ENCODE data around the gene CKB. TPM values are rescaled to one million over a fixed set of nuclear protein-coding genes. Genes with fewer than 3 reads are reported as not detected.

Gene CKB
- total RNA-seq, 3 donors from 2014 or later = 1,316 to 3,346 (median 2,079) TPM

DNA sequence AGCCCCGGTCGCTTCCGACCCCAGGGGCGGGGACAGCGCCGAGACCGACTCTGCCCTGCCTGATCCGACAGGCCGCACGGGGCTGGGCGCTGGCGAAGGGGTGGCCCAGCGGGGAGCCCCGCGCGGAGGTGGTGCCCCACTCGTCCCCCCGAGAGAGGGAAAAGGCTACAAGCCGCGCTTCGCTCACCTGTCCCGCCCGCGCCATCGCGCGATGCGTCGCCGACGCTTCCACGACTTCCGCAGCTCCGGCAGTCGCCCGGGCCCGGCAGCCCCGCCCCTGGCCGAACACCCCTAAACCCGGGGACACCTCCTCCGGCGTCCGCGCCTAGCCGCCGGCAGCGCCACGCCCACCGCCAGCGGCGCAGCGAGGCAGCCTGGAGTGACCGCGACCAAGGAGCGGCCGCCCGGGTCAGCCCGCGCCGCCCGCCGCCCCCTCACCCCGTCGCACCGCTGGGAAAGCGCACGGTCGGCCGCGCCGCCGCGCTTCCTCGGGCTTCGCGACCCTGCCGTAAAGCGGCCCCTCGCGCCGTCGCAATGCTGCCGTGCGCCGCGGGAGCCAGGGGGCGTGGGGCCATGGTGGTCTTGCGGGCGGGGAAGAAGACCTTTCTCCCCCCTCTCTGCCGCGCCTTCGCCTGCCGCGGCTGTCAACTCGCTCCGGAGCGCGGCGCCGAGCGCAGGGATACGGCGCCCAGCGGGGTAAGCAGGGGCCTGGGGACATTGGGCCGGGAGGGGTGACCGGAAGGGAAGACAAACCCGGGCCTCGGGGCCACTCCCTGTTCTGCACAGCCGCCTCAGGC, 40.0 kb upstream of the CKB start, which contains the start of the genes BAG5 and COA8:
Gene BAG5, minus strand, starts transcription at position 229 of the 797 bp plus-strand sequence. CDS start 1,493 bp downstream, outside the sequence.
Gene COA8, plus strand, starts transcription at position 532 of the 797 bp plus-strand sequence. Its CDS starts 42 bp downstream, at position 574.
- ATAC-seq = peak; percentile 89
- Histone ChIP-seq H3K9me3 (no peaks in the 10 kb centered on the region), H3K36me3 (ENCODE audit: low read depth) (no peaks in the 10 kb centered on the region), H3K4me1 (ENCODE audit: low read depth) (peaks cover 22% of the 10 kb centered on the region), H3K4me3 (peak within 1 kb of the TSS; percentile 97)
- TF ChIP-seq, protein P1, sequence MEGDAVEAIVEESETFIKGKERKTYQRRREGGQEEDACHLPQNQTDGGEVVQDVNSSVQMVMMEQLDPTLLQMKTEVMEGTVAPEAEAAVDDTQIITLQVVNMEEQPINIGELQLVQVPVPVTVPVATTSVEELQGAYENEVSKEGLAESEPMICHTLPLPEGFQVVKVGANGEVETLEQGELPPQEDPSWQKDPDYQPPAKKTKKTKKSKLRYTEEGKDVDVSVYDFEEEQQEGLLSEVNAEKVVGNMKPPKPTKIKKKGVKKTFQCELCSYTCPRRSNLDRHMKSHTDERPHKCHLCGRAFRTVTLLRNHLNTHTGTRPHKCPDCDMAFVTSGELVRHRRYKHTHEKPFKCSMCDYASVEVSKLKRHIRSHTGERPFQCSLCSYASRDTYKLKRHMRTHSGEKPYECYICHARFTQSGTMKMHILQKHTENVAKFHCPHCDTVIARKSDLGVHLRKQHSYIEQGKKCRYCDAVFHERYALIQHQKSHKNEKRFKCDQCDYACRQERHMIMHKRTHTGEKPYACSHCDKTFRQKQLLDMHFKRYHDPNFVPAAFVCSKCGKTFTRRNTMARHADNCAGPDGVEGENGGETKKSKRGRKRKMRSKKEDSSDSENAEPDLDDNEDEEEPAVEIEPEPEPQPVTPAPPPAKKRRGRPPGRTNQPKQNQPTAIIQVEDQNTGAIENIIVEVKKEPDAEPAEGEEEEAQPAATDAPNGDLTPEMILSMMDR (IDR thresholded peaks at IDR 0.05) = no peak
- DNase-seq = peak; percentile 89 to 93 (median 92)
- intact Hi-C loops (cut with DNase I, micrococcal nuclease) = no loop called here

DNA sequence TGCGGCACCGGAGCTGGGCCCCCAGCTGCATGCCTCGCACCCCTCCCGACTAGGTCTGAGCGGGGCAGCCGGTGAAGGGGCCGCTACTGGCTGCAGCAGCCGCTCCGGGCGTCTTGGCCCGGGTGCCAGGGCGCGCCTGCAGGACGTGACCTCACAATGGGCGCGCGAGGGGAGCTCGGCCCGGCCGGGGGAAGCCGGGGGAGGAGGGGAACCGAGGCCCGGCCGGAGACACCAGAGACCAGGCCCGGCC, 39.5 kb upstream of the CKB start:
- Histone ChIP-seq H3K4me3 (peak overlapping the region; percentile 97), H3K36me3 (ENCODE audit: low read depth) (no peaks in the 10 kb centered on the region), H3K9me3 (no peaks in the 10 kb centered on the region), H3K4me1 (ENCODE audit: low read depth) (peaks cover 22% of the 10 kb centered on the region)
- TF ChIP-seq, protein P1 (IDR thresholded peaks at IDR 0.05) = no peak
- intact Hi-C loops (cut with DNase I, micrococcal nuclease) = no loop called here
- ATAC-seq = no peak
- no peak for DNase-seq

DNA sequence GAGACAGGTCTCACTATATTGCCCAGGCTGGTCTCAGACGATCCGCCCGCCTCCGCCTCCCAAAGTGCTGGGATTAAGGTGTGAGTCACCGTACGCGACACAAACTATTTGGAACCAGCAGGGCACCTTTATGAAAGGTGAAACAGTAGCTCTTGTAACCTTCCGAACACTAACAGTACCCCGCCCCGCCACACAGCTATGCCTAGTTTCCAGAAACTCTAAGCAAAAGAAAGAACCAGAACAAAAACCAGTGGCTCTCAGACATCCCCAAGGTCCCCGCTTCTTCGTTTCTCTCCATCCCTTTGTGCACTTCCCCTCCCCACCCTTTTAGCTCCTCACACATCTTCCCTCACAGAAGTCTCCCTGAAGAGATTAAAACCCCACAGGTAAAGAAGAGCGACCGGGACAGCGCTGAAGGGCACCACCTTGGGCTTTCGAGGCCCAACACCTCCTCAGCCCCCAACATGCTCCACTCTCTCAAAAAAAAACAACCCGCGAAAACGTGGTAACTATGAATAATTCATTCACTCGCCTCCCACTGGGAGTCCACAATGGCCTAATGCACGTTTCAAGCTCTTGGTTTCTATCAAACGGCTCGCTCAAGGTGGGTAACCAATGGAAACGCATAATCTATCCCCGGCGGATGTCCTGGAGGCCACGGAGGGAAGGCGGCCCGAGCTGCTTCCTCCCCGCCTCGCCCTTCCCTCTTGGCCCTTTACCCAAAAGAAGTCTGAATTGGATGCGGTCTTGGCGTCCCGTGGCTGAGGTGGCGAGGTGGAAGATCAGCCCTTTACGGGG, 39.0 kb upstream of the CKB start:
- H3K36me3 ChIP-seq (ENCODE audit: low read depth) = no peaks in the 10 kb centered on the region
- intact Hi-C loops (cut with DNase I, micrococcal nuclease) = no loop called here
- H3K9me3 ChIP-seq = no peaks in the 10 kb centered on the region
- H3K4me1 ChIP-seq (ENCODE audit: low read depth) = peaks cover 22% of the 10 kb centered on the region
- TF ChIP-seq, protein P1 (IDR thresholded peaks at IDR 0.05) = no peak
- peak; percentile 51 for ATAC-seq
- DNase-seq = peak in 1 of 3 donors; percentile 48
- peak overlapping the region; percentile 97 for H3K4me3 ChIP-seq

DNA sequence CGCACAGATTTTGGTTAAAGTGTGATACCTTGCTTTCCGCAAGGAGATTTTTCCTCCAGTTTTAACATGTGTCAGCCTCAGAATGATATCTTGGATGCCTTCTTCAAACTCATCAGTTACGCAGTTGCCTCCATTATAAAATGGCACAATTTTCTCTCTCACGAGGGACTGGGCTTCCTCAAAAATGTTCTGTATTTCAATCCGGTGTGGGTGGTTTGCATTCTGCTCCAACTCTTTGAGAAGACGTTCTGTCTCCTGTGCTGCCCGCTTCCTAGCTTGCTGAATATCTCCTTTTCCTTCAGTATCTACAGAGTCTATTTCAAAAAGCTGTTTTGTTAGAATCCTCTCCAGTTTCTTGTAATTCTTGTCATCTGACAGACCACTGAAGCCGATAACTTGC, 38.1 kb upstream of the CKB start:
- intact Hi-C loops (cut with DNase I, micrococcal nuclease) = no loop called here
- Histone ChIP-seq H3K4me1 (ENCODE audit: low read depth) (peaks cover 22% of the 10 kb centered on the region), H3K4me3 (no peak overlapping the region), H3K36me3 (ENCODE audit: low read depth) (no peaks in the 10 kb centered on the region), H3K9me3 (no peaks in the 10 kb centered on the region)
- TF ChIP-seq, protein P1 (IDR thresholded peaks at IDR 0.05) = no peak
- DNase-seq = no peak
- no peak for ATAC-seq

DNA sequence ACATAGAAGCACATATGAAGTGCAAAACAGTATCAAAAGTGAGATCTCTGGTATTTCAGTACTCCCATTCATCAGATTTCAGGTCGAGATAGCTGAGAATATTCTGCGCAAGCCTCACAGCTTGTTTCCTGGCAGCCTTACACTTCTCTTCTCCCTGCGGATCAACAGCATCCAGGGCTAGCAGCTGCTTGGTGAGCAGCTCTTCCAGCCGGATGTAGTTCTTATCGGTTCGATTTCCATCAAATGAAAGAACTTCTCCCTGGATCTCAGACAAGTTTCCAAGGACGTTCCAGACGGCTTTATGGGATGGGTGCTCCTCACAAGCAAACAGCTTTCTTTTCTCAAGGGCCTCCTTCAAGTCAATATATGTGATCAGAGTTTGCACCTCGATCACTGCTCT, 37.1 kb upstream of the CKB start:
- Histone ChIP-seq H3K4me1 (ENCODE audit: low read depth) (peaks cover 22% of the 10 kb centered on the region), H3K36me3 (ENCODE audit: low read depth) (no peaks in the 10 kb centered on the region), H3K4me3 (no peak overlapping the region)

More for the DNA sequence above, 37.1 kb upstream of the CKB start:
- intact Hi-C loops (cut with DNase I, micrococcal nuclease) = loop anchor here in 1 of 2 donors (10.0 kb wide), 1 partner anchor 55 kb away; no protein-coding TSS in a partner anchor
- H3K9me3 ChIP-seq = no peaks in the 10 kb centered on the region
- TF ChIP-seq, protein P1 (IDR thresholded peaks at IDR 0.05) = no peak
- ATAC-seq = no peak
- DNase-seq = no peak
